Measurements from ENCODE around the gene EHD3. TPM values are rescaled to one million over a fixed set of nuclear protein-coding genes. Genes with fewer than 3 reads are reported as not detected.

EHD3 gene
- total and polyA plus RNA-seq, 3 donors from 2014 or later: 3.5 to 5.1 (median 4.5) TPM

GRCh38 chr2:31287654-31288053, 53.7 kb downstream of the EHD3 start:
- intact Hi-C loops (cut with DNase I; ENCODE audit: low total_unique reads): no loop called here
- no peak overlapping the region for H3K4me3 ChIP-seq
- H3K27ac ChIP-seq: no peak overlapping the region
- 54 to 75% methylated on average over 2 of the region's 2 CpGs for WGBS, 2 donors
- no peaks in the 10 kb centered on the region for H3K9me3 ChIP-seq
- no peaks in the 10 kb centered on the region for H3K27me3 ChIP-seq
- TF ChIP-seq, protein P1, sequence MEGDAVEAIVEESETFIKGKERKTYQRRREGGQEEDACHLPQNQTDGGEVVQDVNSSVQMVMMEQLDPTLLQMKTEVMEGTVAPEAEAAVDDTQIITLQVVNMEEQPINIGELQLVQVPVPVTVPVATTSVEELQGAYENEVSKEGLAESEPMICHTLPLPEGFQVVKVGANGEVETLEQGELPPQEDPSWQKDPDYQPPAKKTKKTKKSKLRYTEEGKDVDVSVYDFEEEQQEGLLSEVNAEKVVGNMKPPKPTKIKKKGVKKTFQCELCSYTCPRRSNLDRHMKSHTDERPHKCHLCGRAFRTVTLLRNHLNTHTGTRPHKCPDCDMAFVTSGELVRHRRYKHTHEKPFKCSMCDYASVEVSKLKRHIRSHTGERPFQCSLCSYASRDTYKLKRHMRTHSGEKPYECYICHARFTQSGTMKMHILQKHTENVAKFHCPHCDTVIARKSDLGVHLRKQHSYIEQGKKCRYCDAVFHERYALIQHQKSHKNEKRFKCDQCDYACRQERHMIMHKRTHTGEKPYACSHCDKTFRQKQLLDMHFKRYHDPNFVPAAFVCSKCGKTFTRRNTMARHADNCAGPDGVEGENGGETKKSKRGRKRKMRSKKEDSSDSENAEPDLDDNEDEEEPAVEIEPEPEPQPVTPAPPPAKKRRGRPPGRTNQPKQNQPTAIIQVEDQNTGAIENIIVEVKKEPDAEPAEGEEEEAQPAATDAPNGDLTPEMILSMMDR (IDR thresholded peaks at IDR 0.05): no peak
- TF ChIP-seq POLR2A (IDR thresholded peaks at IDR 0.05): no peak
- no peak for DNase-seq
- no peaks in the 10 kb centered on the region for H3K4me1 ChIP-seq
- no peaks in the 10 kb centered on the region for H3K36me3 ChIP-seq (ENCODE audit: low read depth, missing control alignments)

DNA sequence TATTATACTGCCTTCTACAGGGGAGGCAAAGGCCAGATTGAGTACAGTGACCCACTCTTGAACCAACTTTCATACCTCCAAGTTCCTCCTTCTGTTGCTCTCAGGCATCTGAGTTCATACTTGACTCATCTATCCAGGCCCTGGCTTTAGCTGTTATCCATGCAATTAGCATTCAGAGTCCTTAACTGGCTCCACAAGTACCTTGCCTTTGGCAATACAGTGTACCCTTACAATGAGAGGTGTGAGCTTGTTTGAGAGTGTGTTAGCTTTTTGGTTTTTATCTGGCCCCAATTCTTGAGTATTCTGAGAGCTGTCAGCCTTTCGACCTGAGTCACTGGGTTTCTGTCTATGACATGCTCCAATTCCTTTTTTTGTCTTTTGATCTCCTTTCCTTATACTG, 60.2 kb downstream of the EHD3 start:
- TF ChIP-seq, protein P1 (IDR thresholded peaks at IDR 0.05): no peak
- TF ChIP-seq POLR2A (IDR thresholded peaks at IDR 0.05): no peak
- intact Hi-C loops (cut with DNase I; ENCODE audit: low total_unique reads): no loop called here

GRCh38 chr2:31296641-31297287, 62.8 kb downstream of the EHD3 start:
- no peak for DNase-seq
- Histone ChIP-seq H3K4me3 (no peak overlapping the region), H3K36me3 (ENCODE audit: low read depth, missing control alignments) (no peaks in the 10 kb centered on the region), H3K4me1 (no peaks in the 10 kb centered on the region), H3K27me3 (no peaks in the 10 kb centered on the region), H3K27ac (no peak overlapping the region), H3K9me3 (no peaks in the 10 kb centered on the region)
- intact Hi-C loops (cut with DNase I; ENCODE audit: low total_unique reads): no loop called here
- WGBS, 2 donors: 68 to 80% methylated on average over 8 of the region's 8 CpGs
- TF ChIP-seq POLR2A (IDR thresholded peaks at IDR 0.05): no peak
- TF ChIP-seq, protein P1 (IDR thresholded peaks at IDR 0.05): no peak

More for the DNA sequence above, 60.2 kb downstream of the EHD3 start:
- Histone ChIP-seq H3K27me3 (no peaks in the 10 kb centered on the region), H3K36me3 (ENCODE audit: low read depth, missing control alignments) (no peaks in the 10 kb centered on the region), H3K9me3 (no peaks in the 10 kb centered on the region), H3K4me1 (no peaks in the 10 kb centered on the region), H3K4me3 (no peak overlapping the region), H3K27ac (no peak overlapping the region)
- DNase-seq: no peak
- WGBS, 2 donors: 85 to 92% methylated on average over 1 of the region's 1 CpG

- H3K4me1 ChIP-seq: no peaks in the 10 kb centered on the region
- intact Hi-C loops (cut with DNase I; ENCODE audit: low total_unique reads): no loop called here
- TF ChIP-seq POLR2A (IDR thresholded peaks at IDR 0.05): no peak
- TF ChIP-seq, protein P1 (IDR thresholded peaks at IDR 0.05): no peak
These were observed 63.8 kb downstream of the EHD3 start for GRCh38 chr2:31297751-31298150.

GRCh38 chr2:31299547-31299946, 65.6 kb downstream of the EHD3 start:
- H3K4me1 ChIP-seq: no peaks in the 10 kb centered on the region
- intact Hi-C loops (cut with DNase I; ENCODE audit: low total_unique reads): no loop called here
- DNase-seq: no peak
- no peaks in the 10 kb centered on the region for H3K27me3 ChIP-seq
- 57 to 75% methylated on average over 4 of the region's 4 CpGs for WGBS, 2 donors
- no peaks in the 10 kb centered on the region for H3K36me3 ChIP-seq (ENCODE audit: low read depth, missing control alignments)
- no peaks in the 10 kb centered on the region for H3K9me3 ChIP-seq
- H3K4me3 ChIP-seq: no peak overlapping the region
- TF ChIP-seq, protein P1 (IDR thresholded peaks at IDR 0.05): no peak
- TF ChIP-seq POLR2A (IDR thresholded peaks at IDR 0.05): no peak
- H3K27ac ChIP-seq: no peak overlapping the region

More at GRCh38 chr2:31297751-31298150, 63.8 kb downstream of the EHD3 start:
- Histone ChIP-seq H3K9me3 (no peaks in the 10 kb centered on the region), H3K36me3 (ENCODE audit: low read depth, missing control alignments) (no peaks in the 10 kb centered on the region), H3K27ac (no peak overlapping the region), H3K27me3 (no peaks in the 10 kb centered on the region), H3K4me3 (no peak overlapping the region)
- DNase-seq: no peak
- 61 to 67% methylated on average over 1 of the region's 1 CpG for WGBS, 2 donors

All from testis (tissue), 3 donors.